NK-92 (cell line): ENCODE data around the gene GPATCH8.
"Not testable (repeated sequence)": the region's sequence is repeated elsewhere in the genome, so short reads cannot be mapped to it uniquely, and the experiment has no call there.

ENCODE experiments used
- DNase-seq: peaks from one replicate; lab custom pipeline; 2025; ENCODE audit not compliant: unreplicated experiment; lab: John Stamatoyannopoulos, UW

The GPATCH8 gene

DNA sequence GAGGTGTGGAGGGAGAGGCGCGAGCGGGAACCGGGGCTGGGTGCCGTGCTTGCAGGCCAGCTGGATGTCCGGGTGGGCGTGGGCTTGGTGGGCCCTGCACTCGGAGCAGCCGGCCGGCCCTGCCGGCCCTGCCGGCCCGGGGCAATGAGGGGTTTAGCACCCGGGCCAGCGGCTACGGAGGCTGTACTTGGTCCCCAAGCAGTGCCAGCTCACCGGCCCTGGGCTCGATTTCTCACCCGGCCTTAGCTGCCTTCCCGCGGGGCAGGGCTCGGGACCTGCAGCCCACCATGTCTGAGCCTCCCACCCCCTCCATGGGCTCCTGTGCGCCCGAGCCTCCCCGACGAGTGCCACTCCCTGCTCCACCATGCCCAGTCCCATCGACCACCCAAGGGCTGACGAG lies 24.7 kb upstream of the GPATCH8 start:
- DNase-seq = no peak

- DNase-seq = no peak
These were observed 23.9 kb upstream of the GPATCH8 start for GRCh38 chr17:44527102-44527501.

- no peak for DNase-seq
These were observed 20.4 kb upstream of the GPATCH8 start for GRCh38 chr17:44523672-44523972.

GRCh38 chr17:44522883-44523671 lies 19.9 kb upstream of the GPATCH8 start:
- DNase-seq = no peak

DNA sequence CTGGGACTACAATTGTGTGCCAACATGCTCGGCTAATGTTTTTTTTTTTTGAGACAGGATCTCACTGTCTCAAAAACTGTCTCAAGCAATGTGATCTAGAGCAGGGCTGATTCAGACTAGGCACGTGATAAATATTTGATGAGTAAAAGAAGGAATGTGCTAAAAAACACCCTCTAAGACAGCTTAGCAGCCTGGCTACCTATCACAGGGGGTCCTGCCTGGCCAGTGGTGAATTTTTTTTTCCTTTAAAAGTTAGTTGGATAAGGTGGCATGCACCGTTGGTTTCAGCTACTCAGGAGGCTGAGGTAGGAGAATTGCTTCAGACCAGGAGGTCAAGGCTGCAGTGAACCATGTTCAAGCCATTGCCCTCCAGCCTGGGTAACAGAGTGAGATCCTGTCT lies 14.8 kb upstream of the GPATCH8 start:
- DNase-seq = no peak

DNA sequence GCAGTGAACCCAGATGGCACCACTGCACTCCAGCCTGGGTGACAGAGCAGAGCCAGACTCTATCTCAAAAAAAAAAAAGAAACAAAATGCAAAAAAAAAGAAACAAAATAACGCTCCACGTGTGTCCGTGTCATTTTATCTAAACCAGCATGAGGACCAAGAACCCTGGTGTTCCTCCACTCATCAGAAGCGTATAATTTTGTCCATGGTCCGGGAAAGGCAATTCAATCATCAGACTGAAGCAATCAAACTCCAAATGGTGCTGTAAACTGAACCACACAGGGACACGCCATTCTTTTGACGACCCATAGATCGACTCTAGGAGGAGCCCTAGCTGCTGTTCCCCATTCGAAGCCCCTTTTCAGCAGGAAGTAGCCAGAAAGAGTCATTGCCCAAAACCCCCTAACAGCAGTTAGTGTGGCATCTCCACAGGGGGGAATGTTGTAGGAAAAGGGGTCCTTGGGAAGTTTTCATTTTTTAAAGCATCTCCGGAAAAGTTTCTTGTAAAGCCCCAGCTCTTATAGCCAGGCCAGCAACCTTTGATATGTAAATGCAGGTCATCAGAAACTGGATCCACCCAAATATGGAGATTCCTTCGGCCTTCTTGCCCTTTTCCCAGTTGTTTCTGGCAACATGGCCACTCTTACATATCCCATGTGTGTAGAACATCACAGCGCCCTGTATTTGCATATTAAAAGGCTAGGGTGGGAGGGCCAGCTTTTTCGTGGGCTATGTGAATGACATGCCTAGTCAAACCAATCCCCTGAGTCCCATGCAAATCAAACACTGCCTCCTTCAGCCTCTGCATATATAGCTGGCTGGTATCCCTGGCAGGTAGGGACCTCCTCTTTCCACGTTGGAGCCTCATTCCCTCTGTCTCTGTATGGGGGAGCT lies 8.3 kb upstream of the GPATCH8 start:
- DNase-seq = not testable (repeated sequence)

- not testable (repeated sequence) for DNase-seq
These were observed 3.9 kb upstream of the GPATCH8 start for GRCh38 chr17:44506939-44507604.

DNA sequence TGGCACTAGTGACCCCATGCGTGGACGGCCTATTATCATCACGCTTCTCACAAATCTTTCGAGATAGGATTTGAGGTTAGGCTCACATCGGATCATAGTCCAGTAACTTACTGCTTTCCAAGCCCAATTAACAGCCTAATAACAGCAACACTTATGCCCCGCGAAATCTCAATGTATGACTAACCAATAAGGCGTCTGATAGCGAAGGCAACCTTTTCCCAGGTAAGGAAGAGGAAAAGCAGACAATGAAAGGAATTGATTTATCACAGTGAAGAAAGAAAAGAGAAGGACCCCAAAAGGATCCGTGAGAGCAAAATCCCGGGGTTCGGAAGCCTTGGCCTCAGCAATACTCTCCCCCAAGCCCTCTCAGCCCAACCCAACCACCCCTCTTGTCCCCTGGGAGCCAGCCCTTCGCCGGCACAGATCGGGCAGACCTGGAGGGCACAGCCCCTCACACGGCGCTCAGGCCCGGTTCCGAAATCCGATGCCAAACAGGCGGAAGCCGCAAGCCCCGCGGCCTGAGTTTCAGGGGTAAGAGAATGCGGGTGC lies 534 bp downstream of the GPATCH8 start:
- DNase-seq = no peak

DNA sequence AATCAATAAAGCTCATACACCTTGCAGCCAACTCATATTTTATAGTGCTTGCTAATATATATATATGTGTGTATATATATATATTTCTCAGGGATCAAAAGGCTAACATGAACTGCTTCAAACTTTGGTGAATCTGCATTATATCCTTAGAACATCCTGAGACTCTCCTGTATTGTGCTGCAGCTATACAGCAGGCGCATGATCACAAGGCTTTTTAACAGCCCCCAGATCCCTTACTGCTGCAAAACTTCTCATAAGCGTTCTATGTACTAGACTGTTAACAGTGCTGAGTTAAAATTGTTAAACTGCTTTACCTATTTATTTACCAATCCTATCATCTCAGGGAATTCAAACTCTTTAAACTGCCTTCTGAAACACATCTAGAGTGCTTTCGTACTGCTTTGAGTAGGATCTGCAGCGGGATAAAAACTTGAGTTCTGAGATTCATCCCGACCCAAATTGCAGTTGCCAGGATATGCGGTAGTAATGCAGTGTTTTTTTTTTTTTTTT lies 1.3 kb downstream of the GPATCH8 start:
- DNase-seq = no peak

DNA sequence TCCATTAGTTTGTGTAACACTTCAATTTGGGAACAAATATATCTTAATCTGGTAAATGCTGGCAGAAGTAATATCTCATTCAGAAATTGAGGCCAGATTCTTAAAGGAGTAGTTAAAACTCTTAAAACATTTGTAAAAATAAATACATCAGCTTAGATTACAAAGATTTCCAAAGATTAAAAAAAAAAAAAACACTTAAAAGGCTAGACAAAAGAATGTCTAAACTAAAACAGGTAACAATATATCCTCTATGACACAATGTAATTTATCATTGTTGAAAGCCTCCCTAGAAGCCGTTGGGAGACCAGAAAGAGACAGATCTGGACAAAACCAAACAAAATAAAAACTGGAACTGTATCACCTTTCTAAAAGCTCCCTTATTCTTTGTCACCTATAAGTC lies 3.5 kb downstream of the GPATCH8 start:
- DNase-seq = no peak

DNA sequence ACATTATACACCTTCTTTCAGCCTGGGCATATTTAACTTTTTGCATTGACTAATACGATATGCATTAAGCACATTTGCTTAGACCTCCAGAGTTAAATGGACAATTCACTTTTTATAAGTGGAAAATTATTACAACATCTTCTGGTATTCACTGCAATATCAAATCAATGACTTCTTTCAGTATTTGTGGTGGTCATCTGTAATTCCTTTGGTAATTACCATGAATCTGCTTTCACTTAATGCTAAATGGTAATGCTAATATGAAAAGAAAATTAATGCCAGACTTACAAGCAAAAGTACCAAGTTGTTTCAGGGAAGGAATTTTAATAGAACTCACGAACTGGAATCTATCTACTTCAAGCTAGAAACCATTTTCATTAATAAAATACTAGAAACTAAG lies 6.4 kb downstream of the GPATCH8 start:
- DNase-seq = no peak

DNA sequence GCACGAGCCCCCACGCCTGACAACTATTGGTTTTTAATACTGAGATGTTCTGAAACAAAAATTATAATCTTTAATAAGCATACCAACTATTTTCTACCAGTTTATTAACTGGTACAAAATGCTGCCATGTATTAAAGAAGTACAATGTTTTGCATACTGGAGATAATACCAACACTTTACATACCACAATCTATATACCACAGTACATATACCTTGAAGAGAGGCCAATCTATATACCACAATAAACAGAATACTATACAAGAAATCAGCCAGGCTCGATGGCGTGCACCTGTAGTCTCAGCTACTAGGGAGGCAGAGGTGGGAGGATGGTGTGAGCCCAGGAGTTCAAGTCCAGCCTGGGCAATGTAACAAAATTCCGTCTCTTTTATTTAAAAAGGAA lies 9.9 kb downstream of the GPATCH8 start:
- DNase-seq = no peak

DNA sequence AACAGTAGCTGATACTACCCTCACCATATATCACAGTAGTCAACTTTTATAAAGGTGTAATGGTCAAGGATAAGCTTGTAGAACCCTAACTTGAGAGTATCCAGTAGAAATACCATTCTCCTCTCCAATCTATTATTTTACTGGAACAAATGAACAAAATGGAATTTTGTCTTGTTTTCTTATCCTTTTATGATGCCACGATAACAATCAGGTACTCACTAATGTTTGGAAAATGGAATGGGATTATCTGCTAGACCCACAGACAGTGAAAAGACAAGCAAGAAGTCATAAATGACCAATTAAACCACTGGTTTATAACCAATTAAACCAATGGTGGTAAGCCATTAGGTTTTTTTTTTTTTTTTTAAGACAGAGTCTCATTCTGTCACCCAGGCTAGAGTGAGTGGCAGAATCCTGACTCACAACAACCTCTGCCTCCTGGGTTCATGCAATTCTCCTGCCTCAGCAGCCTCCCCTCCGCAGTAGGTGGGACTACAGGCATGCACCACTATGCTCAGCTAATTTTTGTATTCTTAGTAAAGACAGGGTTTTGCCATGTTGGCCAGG lies 10.4 kb downstream of the GPATCH8 start:
- DNase-seq = no peak

DNA sequence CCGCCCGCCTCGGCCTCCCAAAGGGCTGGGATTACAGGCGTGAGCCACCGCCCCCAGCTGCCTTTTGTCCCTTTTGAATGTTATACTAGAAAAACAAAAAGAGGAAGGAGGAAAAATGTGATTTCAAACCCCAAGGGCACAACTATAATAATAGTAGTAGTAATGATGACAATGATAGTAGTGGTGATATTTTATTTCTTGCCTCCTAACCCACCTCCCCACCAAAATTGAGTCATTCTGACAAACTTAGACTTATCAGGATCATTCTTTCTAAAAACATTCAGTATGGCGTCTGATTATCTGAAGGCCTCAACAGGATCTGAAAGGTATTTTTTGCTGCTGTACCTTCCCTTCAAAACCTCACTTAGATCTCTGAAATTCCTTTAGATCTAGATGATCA lies 13.6 kb downstream of the GPATCH8 start:
- no peak for DNase-seq

DNA sequence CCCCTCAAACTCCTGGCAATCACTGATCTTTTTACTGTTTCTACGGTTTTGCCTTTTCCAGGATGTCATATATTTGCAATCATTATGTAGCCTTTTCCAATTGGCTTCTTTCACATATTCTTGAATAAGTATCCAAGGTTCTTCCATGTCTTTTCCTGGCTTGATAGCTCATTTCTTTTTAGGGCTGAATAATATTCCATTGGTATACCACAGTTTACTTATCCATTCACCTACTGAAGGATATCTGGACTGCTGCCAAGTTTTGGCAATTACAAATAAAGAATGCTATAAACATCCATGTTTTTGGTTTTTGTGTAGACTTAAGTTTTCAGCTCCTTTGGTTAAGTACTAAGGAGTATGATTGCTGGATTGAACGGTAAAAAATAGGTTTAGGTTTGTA lies 16.0 kb downstream of the GPATCH8 start:
- no peak for DNase-seq

GRCh38 chr17:44473367-44473766 lies 29.8 kb downstream of the GPATCH8 start:
- no peak for DNase-seq

GRCh38 chr17:44469676-44470075 lies 33.5 kb downstream of the GPATCH8 start:
- no peak for DNase-seq

DNA sequence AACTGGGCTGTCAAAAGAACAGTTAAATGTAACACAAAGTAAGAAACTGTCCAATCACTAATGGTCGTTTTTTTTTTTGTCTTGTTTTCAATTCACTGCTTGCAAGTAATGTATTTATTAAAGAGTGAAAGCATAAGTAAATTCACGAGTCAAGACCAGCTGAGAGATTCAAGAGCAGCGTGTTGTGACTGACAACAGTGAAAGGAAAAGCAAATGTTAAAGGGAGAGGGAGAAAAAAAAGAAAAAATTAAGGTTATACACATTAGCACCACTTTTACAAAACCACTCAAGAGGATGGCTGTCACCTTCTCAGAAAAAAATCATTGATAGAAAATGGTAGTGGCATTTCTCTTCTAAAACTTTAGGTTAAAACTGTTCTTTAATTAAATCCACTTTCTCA lies 36.1 kb downstream of the GPATCH8 start:
- no peak for DNase-seq

- DNase-seq = no peak
These were observed 36.9 kb downstream of the GPATCH8 start for GRCh38 chr17:44466339-44466738.

GRCh38 chr17:44465897-44466296 lies 37.3 kb downstream of the GPATCH8 start:
- no peak for DNase-seq

- no peak for DNase-seq
These were observed 37.9 kb downstream of the GPATCH8 start for GRCh38 chr17:44465276-44465675.
